Pancreas (tissue), 10 donors: ENCODE results near the gene RNF34. TPM values are rescaled to one million over a fixed set of nuclear protein-coding genes. Genes with fewer than 3 reads are reported as not detected.

ENCODE experiments used
- ATAC-seq, 4 donors: fragments of 200-7000 bp; cut with Tn5 transposase; one replicate each; pipeline versions ENCODE4 v1.8.0 to v1.9.1; 2020; ENCODE audit warnings: mild to moderate bottlenecking in 4 of 4, moderate library complexity in 4 of 4
- DNase-seq, 6 donors: peaks; one replicate each; pipeline ENCODE4 v3.0.0-alpha.2; 2020
- FAIRE-seq: peaks from 2 replicates; lab custom pipeline; 2012; peaks lifted over from hg19 to GRCh38; lab: Jason Lieb, UNC
- H3K27ac ChIP-seq, 4 donors: fragments of 200-600 bp; sonication (generic); 1 replicate in 3 of 4; 2 replicates in 1 of 4; pipeline versions ENCODE4 v1.5.0 to v1.8.0; 2020
- H3K27me3 ChIP-seq, 4 donors: fragments of 200-600 bp; one replicate each; pipeline ENCODE4 v1.8.0; 2021
- H3K36me3 ChIP-seq, 3 donors: fragments of 200-600 bp; sonication (generic) in 1 of 3; one replicate each; pipeline versions ENCODE4 v1.5.0 to v1.8.0; 2020 to 2021
- H3K4me1 ChIP-seq, 3 donors: fragments of 200-600 bp; one replicate each; pipeline ENCODE4 v1.8.0; 2021
- H3K4me3 ChIP-seq, 4 donors: fragments of 200-600 bp; sonication (generic) in 2 of 4; one replicate each; pipeline versions ENCODE4 v1.5.0 to v1.8.0; 2020 to 2021
- H3K9me3 ChIP-seq, 4 donors: fragments of 200-600 bp; one replicate each; pipeline ENCODE4 v1.8.0; 2021
- WGBS, 2 donors: extraction: QIAGEN DNeasy Blood & Tissue Kit; methylation state at CpG; one replicate each; pipeline ENCODE4 v1.1.7; 2013; 5-methylcytosine and 5-hydroxymethylcytosine counted together
- intact Hi-C, 3 donors: fragments of 100-400 bp; cut with DNase I; formaldehyde crosslinking; loops; one replicate each; pipeline versions ENCODE4 v1.11.1 to v1.14.2; 2022
- polyA plus RNA-seq, 2 donors: library from polyadenylated mRNA; stranded (reverse); fragments of 200-250 nt; gene quantifications; one replicate each; pipeline ENCODE4 v1.2.3, GENCODE V29; 2013
- total RNA-seq, 6 donors: library from RNA; stranded (reverse); fragmentation: NEBNext Ultra II Directional in 4 of 6; extraction: Animal tissue kit (Norgen Biotek cat#: 25700) in 4 of 6; gene quantifications; one replicate each; pipeline versions ENCODE4 v1.2.1 to v1.2.4, GENCODE V29; 2021 to 2023
- TF ChIP-seq, protein P1 (sequence below), 4 donors: fragments of 200-600 bp; sonication (generic) in 3 of 4; IDR thresholded peaks; one replicate each; pipeline versions ENCODE4 v1.5.0 to v1.8.0; 2021; ENCODE audit warnings: antibody characterized with exemption in 4 of 4
- donor health status: healthy with polysubstance abuse.
- donor health status: DM: no; HTN: no; CAD: no; lungs with moderate emphysema.
- donor health status: DM: no; HTN: no; CAD: no.
- donor health status: control.
- donor health status: control.
- donor health status: Bipolar disorder and iron deficiency.
- donor health status: DM: yes; HTN: yes; CAD: no.
- donor health status: DM: no; HTN: no; CAD: no.
- donor health status: DM: no; HTN: no; CAD: no.
- donor health status: DM: yes; HTN: yes; CAD: no.

Gene RNF34
- total and polyA plus RNA-seq, 8 donors: 11.6 to 22.8 (median 14.1) TPM

DNA sequence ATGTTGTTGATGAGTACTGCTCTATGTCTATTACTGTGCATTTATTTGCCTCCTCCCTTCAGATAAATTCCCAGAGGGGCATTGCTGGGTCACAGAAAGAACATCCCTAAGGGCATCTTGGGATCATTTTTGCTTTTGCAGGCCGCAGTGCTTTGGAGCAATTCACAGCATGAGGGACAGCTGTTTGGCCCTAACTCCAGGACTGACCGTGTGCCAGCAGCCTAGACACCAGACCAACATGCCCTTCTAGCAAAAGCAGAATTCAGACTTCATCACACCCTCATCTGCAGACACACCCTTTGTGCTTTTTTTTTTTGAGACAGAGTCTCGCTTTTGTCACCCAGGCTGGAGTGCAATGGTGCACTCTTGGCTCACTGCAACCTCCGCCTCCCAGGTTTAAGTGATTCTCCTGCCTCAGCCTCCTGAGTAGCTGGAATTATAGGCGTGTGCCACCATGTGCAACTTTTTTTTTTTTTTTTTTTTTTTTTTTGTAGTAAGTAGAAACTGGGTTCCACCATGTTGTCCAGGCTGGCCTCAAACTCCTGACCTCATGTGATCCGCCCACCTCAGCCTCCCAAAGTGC lies 31.0 kb downstream of the RNF34 start:
- 94% methylated on average over 6 of the region's 6 CpGs for WGBS, 2 donors
- intact Hi-C loops: no loop called here
- no peak for ATAC-seq

DNA sequence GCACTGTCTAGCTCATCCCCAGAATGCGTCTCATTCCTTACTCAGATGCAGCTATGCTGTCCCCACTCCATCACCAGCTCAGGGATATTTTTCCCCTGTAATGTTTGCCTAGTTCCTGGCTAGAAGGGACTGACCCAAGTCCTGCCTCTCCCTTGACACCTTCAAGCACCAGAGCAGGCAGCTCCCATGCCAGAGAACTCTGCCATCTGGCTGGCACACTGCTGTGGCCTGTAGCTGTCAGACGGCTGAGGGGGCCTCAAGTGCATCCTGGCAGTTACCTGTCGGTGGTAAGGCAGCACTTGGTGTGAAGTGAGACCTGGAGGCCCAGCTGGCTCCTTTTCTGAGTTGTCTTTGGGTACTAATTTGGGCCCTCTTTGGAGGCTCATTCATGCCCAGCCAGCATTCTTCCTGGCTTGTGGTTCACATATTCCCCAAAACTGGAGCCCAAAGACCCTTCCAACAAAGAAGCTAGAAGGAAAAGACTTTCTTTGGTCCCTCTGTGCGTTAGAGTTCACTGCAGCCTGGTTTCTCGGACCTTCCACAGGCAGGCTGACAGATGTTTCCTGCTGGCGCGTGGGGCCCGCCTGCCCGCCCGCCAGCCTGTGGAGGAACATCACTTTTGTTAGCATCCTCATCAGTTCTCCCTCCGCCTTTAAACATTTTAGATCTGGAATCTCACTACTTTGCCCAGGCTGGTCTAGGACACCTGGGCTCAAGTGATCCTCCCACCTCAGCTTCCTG lies 33.0 kb downstream of the RNF34 start:
- H3K27me3 ChIP-seq: no peaks in the 10 kb centered on the region
- H3K36me3 ChIP-seq: peaks cover 0 to 21% (median 17%) of the 10 kb centered on the region in 3 donors
- intact Hi-C loops: no loop called here
- no peaks in the 10 kb centered on the region for H3K4me1 ChIP-seq
- ATAC-seq: peak in 1 of 4 donors; percentile 14
- H3K27ac ChIP-seq: no peak overlapping the region
- TF ChIP-seq, protein P1, sequence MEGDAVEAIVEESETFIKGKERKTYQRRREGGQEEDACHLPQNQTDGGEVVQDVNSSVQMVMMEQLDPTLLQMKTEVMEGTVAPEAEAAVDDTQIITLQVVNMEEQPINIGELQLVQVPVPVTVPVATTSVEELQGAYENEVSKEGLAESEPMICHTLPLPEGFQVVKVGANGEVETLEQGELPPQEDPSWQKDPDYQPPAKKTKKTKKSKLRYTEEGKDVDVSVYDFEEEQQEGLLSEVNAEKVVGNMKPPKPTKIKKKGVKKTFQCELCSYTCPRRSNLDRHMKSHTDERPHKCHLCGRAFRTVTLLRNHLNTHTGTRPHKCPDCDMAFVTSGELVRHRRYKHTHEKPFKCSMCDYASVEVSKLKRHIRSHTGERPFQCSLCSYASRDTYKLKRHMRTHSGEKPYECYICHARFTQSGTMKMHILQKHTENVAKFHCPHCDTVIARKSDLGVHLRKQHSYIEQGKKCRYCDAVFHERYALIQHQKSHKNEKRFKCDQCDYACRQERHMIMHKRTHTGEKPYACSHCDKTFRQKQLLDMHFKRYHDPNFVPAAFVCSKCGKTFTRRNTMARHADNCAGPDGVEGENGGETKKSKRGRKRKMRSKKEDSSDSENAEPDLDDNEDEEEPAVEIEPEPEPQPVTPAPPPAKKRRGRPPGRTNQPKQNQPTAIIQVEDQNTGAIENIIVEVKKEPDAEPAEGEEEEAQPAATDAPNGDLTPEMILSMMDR (IDR thresholded peaks at IDR 0.05): no peak
- H3K9me3 ChIP-seq: no peaks in the 10 kb centered on the region
- no peak overlapping the region for H3K4me3 ChIP-seq
- FAIRE-seq: no peak
- 89 to 96% methylated on average over 11 of the region's 11 CpGs for WGBS, 2 donors
- DNase-seq: no peak

More for the DNA sequence above, 31.0 kb downstream of the RNF34 start:
- DNase-seq (no peak), FAIRE-seq (no peak)
- Histone ChIP-seq H3K9me3 (no peaks in the 10 kb centered on the region), H3K27me3 (no peaks in the 10 kb centered on the region), H3K4me3 (no peak overlapping the region), H3K36me3 (peaks cover 4 to 32% (median 22%) of the 10 kb centered on the region in 3 donors), H3K27ac (no peak overlapping the region), H3K4me1 (no peaks in the 10 kb centered on the region)
- TF ChIP-seq, protein P1 (IDR thresholded peaks at IDR 0.05): no peak

GRCh38 chr12:121436706-121437105 lies 36.8 kb downstream of the RNF34 start:
- no peak overlapping the region for H3K27ac ChIP-seq
- TF ChIP-seq, protein P1 (IDR thresholded peaks at IDR 0.05): no peak
- 92 to 94% methylated on average over 2 of the region's 2 CpGs for WGBS, 2 donors
- no peaks in the 10 kb centered on the region for H3K4me1 ChIP-seq
- FAIRE-seq: no peak
- peaks cover 0 to 24% (median 0%) of the 10 kb centered on the region in 3 donors for H3K36me3 ChIP-seq
- no peak overlapping the region for H3K4me3 ChIP-seq
- H3K9me3 ChIP-seq: no peaks in the 10 kb centered on the region
- no peaks in the 10 kb centered on the region for H3K27me3 ChIP-seq
- no peak for ATAC-seq
- intact Hi-C loops: loop anchor here in 1 of 3 donors (5.0 kb wide), 1 partner anchor 89 kb away; no protein-coding TSS in a partner anchor
- no peak for DNase-seq

DNA sequence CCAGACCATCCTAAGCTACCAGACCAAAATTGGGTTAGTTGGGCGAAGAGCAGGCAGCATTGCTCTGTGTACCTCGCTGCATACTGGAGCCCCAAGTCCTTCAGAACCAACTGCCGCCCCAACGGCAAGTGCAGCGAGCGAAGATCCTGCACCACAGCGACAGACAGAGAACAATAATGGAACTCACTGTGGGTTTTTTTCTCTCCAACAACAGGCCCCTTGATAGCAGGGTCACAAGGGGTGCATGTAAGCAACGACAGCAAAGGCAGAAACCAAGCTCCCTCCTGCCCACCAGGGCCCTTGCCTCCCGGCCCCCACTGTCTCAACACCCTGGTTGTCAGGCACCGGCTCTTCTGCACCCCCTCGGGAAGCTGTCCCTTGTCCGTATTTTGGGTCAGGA lies 39.0 kb downstream of the RNF34 start:
- ATAC-seq: no peak
- FAIRE-seq: no peak
- no peak overlapping the region for H3K4me3 ChIP-seq
- no peaks in the 10 kb centered on the region for H3K27me3 ChIP-seq
- 86 to 96% methylated on average over 12 of the region's 12 CpGs for WGBS, 2 donors
- TF ChIP-seq, protein P1 (IDR thresholded peaks at IDR 0.05): no peak
- DNase-seq: no peak
- no peak overlapping the region for H3K27ac ChIP-seq
- no peaks in the 10 kb centered on the region for H3K9me3 ChIP-seq
- peaks cover 0 to 17% (median 0%) of the 10 kb centered on the region in 3 donors for H3K36me3 ChIP-seq
- intact Hi-C loops: loop anchor here in 1 of 3 donors (5.0 kb wide), 1 partner anchor 92 kb away; no protein-coding TSS in a partner anchor
- H3K4me1 ChIP-seq: no peaks in the 10 kb centered on the region
